LoVo (cell line): ENCODE measurements around the gene GDA.

Experiments
- DNase-seq: peaks from one replicate; pipeline ENCODE4 v3.0.0-alpha.2; 2016; ENCODE audit warnings: low spot score

The GDA gene

DNA sequence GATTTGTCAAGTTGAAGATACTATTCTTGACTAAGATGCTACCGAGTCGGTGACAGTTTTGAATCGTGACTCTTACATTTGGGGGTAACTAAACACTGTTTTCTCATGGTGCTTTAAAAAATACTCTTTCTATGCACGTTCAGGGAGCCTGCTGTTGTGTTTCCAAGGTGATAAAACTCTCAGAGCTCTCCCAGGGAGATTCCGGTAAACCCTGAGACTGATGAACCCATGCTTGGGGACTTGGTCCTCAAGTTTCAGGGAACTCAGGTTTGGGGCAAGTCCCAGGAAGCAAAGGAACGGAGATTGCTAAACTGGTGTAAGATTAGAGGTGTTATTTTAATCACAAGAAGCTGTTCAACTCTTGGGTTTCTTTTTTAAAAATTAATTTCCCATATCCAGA lies 1.4 kb downstream of the GDA start:
- DNase-seq: no peak

DNA sequence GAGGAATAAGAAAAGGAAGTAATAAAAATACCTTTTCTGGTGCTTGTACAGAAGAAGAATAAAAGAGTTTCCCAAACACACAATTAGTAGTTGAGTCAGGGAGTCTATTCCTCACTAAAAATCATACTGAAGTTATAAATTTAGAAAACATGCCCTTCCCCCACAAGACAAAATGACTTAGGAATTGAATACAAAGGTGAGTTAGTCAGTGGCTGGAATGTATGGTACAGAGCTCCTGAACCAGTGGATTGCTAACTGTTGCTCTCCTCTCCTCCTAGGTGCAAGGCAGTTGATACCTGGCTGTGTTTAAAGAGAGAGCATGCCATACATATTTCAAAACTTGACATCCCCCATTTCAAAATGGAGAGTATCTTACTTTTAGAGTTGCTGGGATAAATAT lies 1.9 kb downstream of the GDA start:
- no peak for DNase-seq

DNA sequence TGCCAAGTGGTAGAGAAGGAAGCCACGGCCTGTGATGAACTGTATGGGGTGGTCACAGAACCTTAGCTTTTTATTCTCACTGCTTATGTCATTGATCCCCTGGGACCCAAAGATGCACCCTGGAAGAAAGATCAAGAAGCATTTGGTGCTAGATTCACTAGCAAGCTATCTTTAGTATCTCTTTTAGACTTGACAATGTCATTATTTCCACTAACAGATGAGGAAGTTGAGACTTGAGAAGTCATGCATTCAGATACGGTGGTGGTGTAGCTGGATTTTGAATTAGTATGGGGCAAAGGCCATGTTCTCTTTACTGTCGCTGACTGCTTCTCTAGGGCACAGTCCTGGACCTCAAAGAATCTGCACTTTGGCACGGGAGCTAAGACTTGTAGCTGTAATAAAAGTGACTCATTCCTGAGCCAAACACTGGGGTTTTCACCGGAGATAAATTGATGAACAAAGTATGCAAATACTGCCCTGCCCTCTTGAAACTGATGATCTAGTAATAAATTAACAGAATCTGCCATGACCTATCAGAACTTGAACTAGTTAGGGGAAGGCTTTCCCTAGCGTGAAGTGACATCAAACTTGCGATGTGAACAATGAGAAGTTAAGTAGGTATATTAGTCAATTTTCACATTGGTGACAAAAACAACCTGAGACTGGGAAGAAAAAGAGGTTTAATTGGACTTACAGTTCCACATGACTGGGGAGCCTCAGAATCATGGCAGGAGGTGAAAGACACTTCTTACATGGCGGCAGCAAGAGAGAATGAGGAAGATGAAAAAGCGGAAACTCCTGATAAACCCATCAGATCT lies 5.4 kb downstream of the GDA start:
- DNase-seq: peak; percentile 91

DNA sequence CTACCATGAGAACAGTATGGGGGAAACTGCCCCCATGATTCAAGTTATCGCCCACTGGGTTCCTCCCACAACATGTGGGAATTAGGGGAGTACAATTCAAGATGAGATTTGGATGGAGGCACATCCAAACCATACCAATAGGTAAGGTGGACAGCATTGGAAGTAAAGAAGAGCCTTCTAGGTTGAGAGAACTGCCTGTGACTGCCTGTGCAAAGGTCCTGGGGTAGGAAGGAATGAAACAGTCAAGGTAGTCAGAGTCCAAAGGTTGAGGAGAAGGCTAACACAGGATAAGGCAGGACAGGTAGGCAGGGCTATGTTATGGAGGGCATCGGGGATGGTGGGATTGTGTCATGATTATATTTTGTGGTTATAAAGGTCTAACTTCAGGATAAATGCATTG lies 6.1 kb downstream of the GDA start:
- DNase-seq: no peak

DNA sequence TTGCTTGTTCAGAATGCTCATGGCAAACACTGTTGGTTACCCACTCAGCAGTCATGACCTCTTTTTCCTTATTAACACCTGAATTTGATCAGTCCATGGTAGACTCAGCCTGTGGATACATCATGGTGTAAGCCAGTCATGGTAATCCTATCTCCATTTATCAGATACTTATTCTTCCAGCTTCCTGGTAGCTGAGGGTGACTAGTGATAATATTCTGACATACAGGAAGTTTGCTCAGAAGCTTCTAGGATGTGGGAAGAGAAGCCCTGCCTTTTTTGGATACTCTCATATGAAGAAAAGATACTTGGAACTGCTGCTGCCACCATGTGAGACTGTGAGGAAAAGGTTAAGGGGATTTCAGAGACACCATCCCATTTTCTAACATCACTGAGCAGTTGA lies 7.3 kb downstream of the GDA start:
- DNase-seq: no peak

DNA sequence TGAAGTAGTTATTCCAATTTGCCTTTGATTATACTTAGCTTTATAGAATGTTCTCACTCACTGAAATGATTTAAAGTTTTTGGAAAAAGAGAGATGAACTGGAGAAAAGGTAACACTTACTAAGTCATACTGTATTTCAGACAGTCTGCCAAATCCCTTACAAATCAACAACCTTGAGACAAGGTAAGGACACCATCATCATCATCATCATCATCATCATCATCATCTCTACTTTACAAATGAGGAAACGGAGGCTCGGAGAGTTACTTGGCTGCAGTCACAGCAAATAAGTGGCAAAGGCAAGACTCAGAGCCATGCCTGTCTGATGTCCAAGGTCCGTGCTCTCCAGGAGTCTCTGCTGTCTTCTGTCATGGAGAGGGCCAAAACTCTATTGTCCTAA lies 9.4 kb downstream of the GDA start:
- DNase-seq: no peak

DNA sequence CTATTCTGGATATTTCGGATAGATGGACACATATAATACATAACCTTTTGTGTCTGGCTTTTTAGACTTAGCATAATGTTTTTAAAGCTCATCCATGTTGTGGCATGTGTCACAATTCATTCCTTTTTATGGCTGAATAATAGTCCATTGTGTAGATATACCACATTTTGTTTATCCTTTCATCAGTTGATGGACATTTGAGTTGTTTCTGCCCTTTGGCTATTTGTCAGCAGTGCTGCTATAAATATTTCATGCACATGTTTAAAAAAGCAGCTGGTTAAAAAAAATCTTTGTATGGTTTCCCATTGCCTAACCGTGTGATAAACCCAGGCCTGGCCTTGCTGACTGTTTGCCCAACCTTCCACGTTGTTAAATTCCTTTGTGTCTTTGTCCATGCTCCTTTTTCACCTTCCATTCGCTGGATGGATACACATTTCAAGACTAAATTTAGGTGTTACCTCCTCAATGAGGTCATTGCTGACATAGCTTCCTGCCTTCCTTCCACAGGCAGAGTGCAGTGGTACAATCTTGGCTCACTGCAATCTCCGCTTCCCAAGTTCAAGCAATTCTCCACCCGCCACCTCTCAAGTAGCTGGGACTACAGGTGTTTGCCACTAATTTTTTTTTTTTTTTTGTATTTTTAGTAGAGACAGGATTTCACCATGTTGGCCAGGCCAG lies 11.3 kb downstream of the GDA start:
- no peak for DNase-seq

DNA sequence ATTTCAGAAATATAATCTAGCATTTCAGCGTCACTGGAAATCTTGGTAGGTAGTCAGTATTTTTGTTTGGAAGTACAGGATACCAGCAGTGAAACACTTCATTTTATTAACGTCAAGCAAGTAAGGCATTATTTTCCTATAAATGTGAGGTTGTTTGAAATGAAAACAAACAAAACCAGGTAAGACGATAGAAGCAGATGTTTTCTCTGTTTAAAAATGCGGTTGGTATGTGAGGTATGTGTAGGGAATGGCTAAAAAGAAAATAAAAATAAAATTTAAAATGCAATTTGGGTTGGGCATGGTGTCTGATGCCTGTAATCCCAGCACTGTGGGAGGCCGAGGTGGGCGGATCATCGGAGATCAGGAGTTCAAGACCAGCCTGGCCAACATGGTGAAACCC lies 16.1 kb downstream of the GDA start:
- DNase-seq: no peak

DNA sequence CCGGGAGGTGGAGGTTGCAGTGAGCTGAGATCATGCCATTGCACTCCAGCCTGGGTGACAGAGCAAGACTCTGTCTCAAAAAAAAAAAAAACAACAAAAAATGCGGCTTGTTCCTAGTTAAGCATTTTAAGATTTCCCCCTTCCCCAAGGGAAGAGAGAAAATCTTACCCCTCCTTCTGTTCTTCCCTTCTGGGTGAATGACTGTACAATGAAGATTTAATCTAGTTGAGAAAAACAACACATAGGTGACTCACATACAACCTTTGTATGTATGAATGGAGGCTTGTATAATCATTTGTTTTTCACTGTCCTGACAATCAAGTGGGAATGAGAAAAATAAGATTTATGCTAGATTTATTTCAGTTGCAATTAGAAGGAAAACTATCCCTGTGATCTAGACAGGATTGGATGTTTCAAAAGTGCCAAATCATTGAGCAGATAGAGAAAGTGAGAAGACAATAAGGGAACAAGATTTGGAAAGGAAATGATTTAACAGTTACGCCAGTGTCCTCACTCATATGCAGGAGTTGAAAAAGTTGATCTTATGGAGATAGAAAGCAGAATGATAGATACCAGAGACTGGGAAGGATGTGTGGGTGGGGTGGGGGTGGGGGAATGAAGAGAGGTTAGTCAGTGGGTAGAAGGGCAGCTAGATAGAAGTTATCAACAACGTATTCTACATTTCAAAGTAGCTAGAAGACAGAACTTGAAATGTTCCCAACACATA lies 16.7 kb downstream of the GDA start:
- no peak for DNase-seq

DNA sequence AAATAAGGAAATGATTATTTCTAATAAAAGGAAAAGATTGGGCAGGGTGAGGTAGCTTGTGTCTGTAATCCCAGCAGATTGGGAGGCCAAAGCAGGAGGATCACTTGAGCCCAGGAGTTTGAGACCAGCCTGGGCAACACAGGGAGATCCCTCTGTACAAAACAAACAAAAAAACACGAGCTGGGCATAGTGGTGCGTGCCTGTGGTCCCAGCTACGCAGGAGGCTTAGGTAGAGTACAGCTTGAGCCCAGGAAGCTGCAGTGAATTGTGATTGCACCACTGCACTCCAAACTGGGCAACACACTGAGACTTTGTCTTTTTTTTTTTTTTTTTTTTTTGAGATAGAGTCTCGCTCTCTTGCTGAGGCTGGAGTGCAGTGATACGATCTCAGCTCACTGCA lies 18.8 kb downstream of the GDA start:
- no peak for DNase-seq

DNA sequence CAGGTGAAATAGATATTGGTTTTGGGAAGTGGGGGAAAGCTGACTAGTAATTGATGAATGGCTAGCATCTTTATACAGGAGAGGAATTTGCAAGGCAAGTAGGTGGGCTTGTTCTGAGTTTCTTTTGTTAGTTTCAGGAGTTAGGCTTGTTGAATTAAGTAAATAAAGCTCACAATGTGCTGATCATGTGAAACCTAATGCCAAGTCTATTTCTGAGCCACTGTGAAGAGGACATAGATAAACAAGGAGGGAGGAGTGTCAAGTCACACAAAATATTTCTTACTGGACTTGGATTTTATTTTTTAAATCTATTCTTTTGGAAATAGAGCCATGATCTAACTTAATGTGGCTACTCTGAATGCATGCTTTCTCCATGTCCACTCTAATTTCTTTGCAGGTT lies 19.9 kb downstream of the GDA start:
- DNase-seq: no peak

DNA sequence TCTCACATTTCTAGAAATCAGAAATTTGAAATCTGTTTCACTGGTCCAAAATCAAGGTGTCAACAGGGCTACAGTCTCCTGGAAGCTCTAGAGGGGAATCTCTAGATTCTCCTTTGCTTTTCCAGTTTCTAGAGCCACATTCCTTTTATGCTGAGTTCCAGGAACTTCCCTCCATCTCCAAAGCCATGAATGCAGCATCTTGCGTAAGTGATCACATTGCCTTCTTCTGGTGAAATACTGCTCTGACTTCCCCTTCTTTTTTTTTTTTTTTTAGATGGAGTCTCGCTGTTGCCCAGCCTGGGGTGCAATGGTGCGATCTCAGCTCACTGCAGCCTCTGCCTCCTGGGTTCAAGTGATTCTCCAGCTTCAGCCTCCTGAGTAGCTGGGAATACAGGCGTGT lies 23.8 kb downstream of the GDA start:
- no peak for DNase-seq

DNA sequence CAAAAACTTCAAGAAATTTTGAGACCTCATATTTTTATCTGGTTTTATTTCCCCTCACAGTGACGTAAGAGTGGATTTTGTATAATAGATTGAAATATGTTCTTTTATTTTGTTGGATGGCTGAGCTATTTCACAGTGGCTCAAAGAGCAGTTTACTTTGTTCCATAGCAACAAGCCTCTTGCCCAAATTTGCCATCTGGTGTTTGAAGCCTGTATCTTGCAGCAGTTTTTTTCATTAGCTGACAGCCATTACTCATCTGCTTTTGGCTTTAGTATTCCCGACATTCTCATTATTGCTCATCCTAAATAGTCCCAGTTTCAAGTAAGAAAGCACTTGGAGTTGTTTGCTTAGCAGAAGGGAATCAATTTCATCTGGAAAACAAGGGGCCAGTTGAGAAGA lies 36.3 kb downstream of the GDA start:
- no peak for DNase-seq

DNA sequence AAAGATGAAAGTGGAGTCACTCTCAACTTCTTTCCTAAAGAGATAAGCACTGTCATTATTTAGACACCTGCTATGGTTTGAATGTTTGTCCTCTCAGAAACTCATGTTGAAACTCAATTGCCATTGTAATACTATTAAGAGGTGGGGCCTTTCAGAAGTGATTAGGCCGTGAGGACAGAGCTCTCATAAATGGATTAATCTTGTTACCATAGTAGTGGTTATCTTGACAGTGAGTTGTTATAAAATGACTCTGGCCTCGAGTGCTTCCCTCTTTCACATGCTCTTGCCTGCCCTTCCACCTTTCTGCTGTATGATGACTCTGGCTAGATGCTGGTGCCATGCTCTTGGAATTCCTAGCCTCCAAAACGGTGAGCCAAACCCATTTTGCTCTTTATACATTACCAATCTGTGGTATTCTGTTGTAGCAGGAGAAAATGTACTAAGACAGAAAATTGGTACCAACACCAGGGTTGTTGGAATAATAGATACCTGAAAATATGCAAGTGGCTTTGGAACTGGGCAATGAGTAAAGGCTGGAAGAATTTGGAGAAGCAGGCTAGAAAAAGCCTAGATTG lies 38.0 kb downstream of the GDA start:
- DNase-seq: no peak

DNA sequence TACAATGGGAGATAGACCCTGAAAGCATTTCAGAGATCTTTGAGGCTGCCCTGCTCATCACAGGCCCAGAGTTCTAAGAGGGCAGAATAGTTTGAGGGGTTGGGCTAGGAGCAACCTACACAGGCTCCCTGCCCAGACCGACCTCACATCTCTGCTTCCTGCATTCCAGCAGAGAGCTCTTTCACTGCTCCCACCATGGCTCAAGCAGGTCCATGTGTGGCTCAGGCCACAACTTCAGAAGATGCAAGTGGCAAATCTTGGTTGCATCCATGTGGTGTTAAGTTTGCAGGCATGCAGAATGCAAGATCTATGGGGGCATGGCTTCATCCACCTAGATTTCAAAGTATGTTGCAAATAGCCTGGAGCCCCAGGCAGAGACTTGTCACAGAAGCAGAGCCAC lies 39.0 kb downstream of the GDA start:
- DNase-seq: no peak

DNA sequence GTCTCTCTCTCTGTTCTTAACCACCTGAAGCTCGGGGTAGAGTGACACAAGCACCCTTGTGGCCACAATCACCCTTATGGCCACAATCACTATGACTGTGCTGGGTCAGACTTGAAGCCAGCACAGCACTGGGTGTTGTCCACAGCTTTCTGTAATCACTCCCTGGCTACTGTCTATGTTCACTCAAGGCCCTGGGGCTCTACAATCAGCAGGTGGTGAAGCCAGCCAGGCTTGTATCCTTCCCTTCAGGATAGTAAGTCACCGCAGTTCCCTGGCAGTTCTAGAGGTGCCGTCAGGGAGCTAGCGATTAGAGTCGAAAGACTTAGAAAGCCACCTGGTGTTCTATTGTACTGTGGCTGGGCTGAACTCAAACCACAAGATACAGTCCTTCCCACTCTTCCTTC lies 44.2 kb downstream of the GDA start:
- DNase-seq: no peak

DNA sequence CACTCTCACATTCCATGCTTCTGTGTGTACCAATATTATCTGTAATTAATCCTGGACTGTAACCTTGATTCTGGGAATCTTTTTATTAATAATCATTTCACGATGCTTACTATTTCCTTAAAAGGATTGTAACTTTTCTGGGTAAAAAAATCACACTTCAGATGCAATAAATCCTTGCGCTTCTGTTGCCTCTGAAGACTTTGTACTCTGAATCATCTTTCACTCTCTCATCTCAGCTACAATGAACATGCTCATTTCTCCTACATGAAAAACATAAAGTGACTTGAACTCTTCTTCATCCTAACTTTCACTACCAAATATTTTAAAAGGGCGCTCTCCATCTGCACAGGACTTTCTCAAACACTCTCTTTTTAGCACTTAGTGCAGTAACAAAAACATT lies 50.0 kb downstream of the GDA start:
- no peak for DNase-seq

DNA sequence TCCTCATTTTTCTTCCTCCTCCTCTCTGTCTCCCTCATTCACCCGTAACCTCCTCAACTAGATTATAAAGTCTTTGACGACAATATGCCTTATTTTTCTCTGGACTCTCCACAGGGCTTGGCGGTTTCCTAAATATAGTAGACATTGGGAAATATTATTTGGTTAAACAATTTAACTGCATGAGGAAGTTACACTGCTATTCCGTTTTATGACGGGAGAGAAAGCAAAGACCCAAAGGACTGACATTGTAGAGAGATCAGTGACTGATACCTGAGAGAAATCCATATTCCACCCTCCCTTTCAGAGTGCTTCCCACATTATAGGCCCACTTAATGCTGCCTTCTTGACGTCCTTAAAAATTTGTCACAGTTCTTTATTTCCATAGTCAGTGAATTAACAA lies 51.2 kb downstream of the GDA start:
- DNase-seq: no peak

DNA sequence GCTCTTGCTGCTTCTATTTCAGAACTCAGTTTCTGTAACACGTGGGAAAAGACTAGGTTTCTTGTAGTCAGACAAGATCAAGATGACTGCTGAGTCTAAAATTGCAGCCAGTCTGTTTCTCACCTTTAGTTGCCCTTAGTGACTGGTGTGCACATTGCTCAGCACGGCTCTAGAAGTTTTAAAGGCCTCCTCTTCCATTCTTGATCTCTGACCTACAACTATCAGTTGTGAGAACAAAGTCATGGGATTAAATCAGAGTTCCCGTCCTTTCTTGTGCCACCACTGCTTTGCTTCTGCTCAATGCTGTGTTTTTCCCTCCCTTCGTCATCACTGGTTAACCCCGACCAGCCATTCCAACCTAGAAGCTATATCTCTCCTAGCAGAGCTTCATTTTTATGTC lies 52.8 kb downstream of the GDA start:
- DNase-seq: no peak

DNA sequence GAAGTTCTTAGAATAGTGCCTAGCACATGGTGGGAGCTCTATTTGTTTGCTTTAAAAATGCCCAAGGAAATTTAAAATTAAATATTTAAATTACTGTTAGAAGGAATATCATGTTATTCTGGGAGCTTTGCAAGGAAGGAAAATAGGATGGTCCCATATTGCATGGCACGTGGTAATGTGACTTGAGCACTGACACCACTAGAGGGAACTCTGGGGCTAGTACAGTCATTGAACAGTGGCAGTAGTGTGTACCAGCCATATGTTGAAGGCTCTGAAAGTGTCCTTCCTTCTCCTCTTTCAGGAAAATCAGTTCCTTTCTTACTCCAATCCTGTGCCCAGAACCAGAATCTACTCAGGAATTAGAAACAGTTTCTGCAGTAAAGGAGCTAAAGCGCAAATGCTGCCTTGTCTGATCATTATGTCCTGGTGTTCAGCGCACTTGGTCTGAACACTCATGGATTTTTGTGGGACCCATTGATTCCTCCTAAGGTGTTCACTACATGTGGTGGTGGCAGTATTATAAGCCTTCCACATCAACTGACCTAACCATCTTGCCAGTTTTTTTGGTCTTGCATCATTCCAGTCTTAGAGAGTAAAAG lies 54.1 kb downstream of the GDA start:
- peak; percentile 47 for DNase-seq

DNA sequence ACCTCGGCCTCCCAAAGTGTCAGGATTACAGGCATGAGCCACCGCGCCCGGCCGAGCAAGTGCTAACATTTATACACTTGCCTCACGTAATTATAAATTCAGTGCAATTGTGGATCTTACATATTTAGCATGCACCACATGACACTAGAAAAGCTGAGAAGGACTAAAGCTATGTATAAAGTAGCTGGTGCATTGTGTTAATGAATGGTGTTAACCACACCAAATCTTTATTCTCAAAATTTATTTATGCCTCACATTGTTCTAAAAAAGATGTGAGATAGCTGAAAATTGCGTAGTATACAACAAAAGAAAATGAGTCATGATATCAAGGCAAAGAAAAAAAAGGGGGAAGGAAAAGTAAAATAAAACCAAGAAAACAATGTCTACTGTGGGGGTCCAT lies 54.8 kb downstream of the GDA start:
- DNase-seq: no peak

DNA sequence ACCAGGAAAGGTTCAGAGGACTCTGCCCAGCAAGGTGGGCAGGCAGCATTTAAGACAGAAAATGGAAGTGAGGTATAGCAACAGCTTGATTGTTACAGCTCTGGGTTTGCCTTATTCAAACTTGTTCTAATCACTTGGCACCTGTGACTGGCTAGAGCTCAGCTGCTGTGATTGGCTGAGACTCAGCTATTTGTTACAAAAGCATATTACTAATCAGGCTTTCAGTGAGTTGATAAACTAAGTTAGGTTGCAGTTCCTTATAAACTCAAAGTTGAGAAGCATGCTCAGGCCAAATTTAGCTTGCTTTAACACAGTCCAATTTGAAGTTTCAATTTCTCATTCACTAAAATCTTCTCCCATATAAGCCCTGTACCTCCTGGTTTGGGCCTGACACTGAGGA lies 56.3 kb downstream of the GDA start:
- no peak for DNase-seq

DNA sequence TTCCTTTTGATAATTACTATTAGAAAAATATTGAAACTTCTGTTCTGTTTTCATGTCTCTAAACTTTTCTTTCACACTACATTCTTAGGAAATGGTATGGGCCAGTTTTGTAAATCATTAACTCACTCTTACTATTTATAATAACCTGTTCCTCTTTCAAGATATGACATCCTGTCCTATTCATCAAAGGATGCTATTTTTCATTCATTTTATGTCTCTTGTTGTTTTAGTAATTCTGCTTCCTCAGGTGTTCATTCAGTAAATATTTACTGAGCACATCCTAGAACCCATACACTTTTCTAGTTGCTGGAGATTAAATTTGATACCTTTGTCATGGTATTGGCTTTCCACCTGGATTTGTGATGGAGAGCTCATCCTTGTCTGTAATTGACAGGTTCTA lies 58.0 kb downstream of the GDA start:
- DNase-seq: peak; percentile 14
